Adipocyte (in vitro differentiated cells): ENCODE data around the gene DUSP6.

Source experiments
- DNase-seq: peaks from one replicate; pipeline ENCODE4 v3.0.0-alpha.2; 2015; ENCODE audit warnings: low read depth
- H3K27me3 ChIP-seq: replicated peaks from 2 replicates; pipeline ENCODE4 v1.7.0; 2013; ENCODE audit warnings: mild to moderate bottlenecking, low read length, moderate library complexity; ENCODE audit not compliant: control insufficient read depth, insufficient read depth
- H3K36me3 ChIP-seq: 2 replicates; pipeline ENCODE4 v1.7.0; 2013; ENCODE audit warnings: low read length, mild to moderate bottlenecking, moderate library complexity; ENCODE audit not compliant: control insufficient read depth, insufficient read depth, severe bottlenecking
- H3K4me1 ChIP-seq: 2 replicates; pipeline ENCODE4 v1.7.0; 2013; ENCODE audit warnings: mild to moderate bottlenecking, low read length, moderate library complexity; ENCODE audit not compliant: control insufficient read depth, insufficient read depth
- H3K4me3 ChIP-seq: 2 replicates; pipeline ENCODE4 v1.7.0; 2013; ENCODE audit warnings: mild to moderate bottlenecking, low read length, moderate library complexity
- H3K9ac ChIP-seq: 2 replicates; pipeline ENCODE4 v1.7.0; 2013; ENCODE audit warnings: mild to moderate bottlenecking, low read length, moderate library complexity
- H3K9me3 ChIP-seq: 2 replicates; pipeline ENCODE4 v1.7.0; 2013; ENCODE audit warnings: mild to moderate bottlenecking, low read length, moderate library complexity; ENCODE audit not compliant: control insufficient read depth

DUSP6 gene

GRCh38 chr12:89348894-89349699 lies 3.2 kb downstream of the DUSP6 start:
- DNase-seq: no peak
- H3K4me1 ChIP-seq: peaks cover 61% of the 10 kb centered on the region
- peak overlapping the region; percentile 98 for H3K9ac ChIP-seq
- H3K9me3 ChIP-seq: no peaks in the 10 kb centered on the region
- H3K36me3 ChIP-seq: peaks cover 32% of the 10 kb centered on the region
- no peaks in the 10 kb centered on the region for H3K27me3 ChIP-seq
- peak overlapping the region; percentile 93 for H3K4me3 ChIP-seq

DNA sequence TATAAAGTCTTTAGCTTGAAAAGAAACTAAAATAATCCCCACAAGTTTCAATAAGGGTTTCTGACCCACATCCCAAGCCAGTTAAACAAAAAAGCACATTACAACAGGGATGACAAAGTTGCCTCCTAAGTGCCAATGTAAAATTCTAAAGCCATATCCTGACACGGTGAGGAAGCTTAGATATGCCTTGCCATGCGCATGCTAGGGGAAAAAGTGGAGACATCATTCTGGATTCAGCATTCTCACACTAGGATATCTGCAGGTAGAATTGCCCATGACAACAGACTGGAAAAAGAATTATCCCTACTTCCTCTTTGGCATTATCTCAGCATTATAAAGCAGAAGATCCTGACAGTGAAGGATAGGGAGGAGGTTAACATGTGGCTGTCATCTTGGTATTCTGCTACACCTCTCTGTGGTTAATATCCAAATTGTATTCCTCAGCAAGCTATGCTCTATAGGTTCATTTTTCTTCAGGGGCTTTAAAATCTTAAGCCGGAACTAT lies 4.9 kb downstream of the DUSP6 start:
- H3K4me1 ChIP-seq: peaks cover 72% of the 10 kb centered on the region
- H3K36me3 ChIP-seq: peaks cover 32% of the 10 kb centered on the region
- no peaks in the 10 kb centered on the region for H3K27me3 ChIP-seq
- H3K4me3 ChIP-seq: peak overlapping the region; percentile 93
- DNase-seq: no peak
- no peaks in the 10 kb centered on the region for H3K9me3 ChIP-seq
- peak overlapping the region; percentile 98 for H3K9ac ChIP-seq

GRCh38 chr12:89346741-89347324 lies 5.5 kb downstream of the DUSP6 start:
- Histone ChIP-seq H3K9me3 (no peaks in the 10 kb centered on the region), H3K4me3 (peak overlapping the region; percentile 29), H3K4me1 (peaks cover 72% of the 10 kb centered on the region), H3K36me3 (peaks cover 32% of the 10 kb centered on the region), H3K27me3 (no peaks in the 10 kb centered on the region), H3K9ac (peak overlapping the region; percentile 98)
- peak; percentile 38 for DNase-seq

DNA sequence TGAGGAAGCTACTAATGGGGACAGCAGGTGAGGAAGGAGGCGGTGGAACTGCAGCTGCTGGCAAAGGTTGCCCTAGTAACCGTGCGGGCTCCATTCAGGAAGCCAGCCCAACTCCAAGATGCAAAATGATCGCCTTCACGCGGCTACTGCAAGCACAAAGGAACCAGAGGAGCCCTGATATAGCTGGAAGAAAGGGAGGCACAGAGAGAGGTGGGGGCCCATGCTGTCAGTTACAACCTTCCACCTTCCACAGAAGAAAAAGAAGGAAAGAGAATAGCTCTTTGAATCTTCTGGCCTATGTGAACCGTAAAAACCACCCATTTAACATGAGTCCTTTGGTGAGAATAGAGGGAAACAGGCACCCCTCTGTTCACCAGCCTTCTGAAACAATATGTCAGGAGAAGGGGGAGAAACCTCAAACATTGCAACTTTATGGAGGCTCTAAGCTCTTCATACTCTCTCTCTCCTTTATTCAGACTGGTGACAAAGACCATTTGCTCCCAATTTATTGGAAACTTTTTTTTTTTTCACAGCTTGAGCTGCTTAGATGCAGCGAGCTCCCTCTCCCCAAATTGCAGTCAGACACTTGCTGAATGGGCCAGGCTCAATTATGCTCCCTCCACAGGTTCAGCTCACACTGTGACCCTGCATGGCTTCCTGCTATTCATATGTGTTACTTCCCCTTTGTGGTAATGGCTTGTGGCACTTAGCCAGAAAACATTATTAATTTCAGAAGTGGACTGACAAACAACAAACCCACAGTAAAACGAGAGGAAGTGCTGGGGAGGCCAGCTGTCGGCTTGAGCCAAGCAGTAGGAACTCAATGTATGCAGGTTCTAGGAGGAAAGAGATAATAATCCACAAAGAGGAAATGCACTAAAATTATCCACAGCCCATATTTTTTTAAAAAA lies 6.2 kb downstream of the DUSP6 start:
- H3K4me3 ChIP-seq: peak overlapping the region; percentile 29
- DNase-seq: peak; percentile 23
- peak overlapping the region; percentile 98 for H3K9ac ChIP-seq
- H3K9me3 ChIP-seq: no peaks in the 10 kb centered on the region
- H3K36me3 ChIP-seq: peaks cover 32% of the 10 kb centered on the region
- H3K4me1 ChIP-seq: peaks cover 72% of the 10 kb centered on the region
- no peaks in the 10 kb centered on the region for H3K27me3 ChIP-seq

DNA sequence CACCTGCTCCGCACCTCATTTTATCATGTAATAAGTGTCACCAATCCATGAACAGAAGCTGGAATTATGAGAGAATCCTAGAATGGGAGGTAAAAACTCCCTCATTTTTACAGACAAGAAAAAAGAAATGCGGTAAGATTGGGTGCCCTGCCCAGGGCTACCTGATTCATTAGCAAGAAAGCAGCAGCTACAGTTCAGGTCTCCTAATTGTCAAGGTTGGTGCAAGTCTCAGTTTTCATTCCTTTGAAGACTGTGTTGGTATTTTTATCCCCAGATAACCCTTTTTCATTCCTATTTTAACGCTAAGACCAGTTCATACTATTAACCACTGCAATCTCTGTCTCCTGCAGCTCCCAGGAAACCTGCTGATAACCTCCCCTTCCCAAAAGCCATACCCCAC lies 6.9 kb downstream of the DUSP6 start:
- Histone ChIP-seq H3K36me3 (peaks cover 30% of the 10 kb centered on the region), H3K4me3 (no peak overlapping the region), H3K27me3 (no peaks in the 10 kb centered on the region), H3K9ac (no peak overlapping the region), H3K4me1 (peaks cover 70% of the 10 kb centered on the region), H3K9me3 (no peaks in the 10 kb centered on the region)
- DNase-seq: no peak

- DNase-seq: no peak
- Histone ChIP-seq H3K4me3 (no peak overlapping the region), H3K9me3 (no peaks in the 10 kb centered on the region), H3K4me1 (peaks cover 65% of the 10 kb centered on the region), H3K27me3 (no peaks in the 10 kb centered on the region), H3K36me3 (peaks cover 27% of the 10 kb centered on the region), H3K9ac (no peak overlapping the region)
These were observed 7.5 kb downstream of the DUSP6 start for GRCh38 chr12:89344862-89345202.

DNA sequence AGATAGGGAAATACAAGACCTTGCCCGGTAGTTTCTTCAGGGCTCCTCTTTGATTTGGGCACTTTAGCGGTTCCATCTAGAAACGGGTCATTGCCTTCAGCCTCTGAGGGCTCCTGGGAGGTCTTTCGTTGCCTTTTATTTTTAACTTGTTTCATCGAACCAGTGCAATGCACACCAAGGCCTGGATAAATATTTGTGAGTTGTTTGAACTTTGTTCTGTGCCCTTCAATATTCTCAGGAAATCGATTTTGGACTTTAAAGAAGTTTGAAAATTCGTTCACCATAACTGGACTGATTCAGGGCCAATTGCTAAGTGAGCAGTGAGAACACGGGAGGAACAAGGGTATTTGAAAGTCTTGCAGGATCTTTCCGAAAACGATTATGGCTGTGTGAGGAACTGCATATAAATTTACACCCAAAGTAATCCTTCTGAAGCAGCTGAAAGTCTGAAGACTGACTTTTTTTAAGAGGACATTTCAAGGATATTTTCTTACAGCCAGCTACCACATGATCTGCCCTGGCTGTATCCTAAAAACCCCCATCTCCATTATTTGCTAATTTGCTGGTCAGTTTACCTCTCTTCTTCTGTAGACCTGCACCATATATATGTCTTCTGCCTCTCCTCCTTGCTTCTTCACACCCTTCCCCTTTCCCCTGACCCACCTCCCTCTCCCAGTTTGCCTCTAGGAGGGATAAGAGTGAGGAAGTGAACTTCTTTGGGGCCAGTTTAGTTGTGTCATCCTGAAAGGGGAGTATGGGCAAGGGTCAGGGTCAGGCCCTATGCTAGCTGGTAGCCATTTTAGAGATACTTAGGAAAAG lies 8.0 kb downstream of the DUSP6 start:
- H3K9me3 ChIP-seq: no peaks in the 10 kb centered on the region
- peaks cover 59% of the 10 kb centered on the region for H3K4me1 ChIP-seq

GRCh38 chr12:89343127-89343526 lies 9.2 kb downstream of the DUSP6 start:
- H3K4me3 ChIP-seq: peak overlapping the region; percentile 46
- DNase-seq: peak; percentile 16
- peaks cover 48% of the 10 kb centered on the region for H3K4me1 ChIP-seq
- peaks cover 10% of the 10 kb centered on the region for H3K36me3 ChIP-seq
- peak overlapping the region; percentile 68 for H3K9ac ChIP-seq
- no peaks in the 10 kb centered on the region for H3K9me3 ChIP-seq
- no peaks in the 10 kb centered on the region for H3K27me3 ChIP-seq

More for the DNA sequence above, 8.0 kb downstream of the DUSP6 start:
- peak overlapping the region; percentile 68 for H3K9ac ChIP-seq
- no peaks in the 10 kb centered on the region for H3K27me3 ChIP-seq
- no peak overlapping the region for H3K4me3 ChIP-seq
- peaks cover 22% of the 10 kb centered on the region for H3K36me3 ChIP-seq
- DNase-seq: no peak

GRCh38 chr12:89340861-89341260 lies 11.4 kb downstream of the DUSP6 start:
- Histone ChIP-seq H3K27me3 (no peaks in the 10 kb centered on the region), H3K9me3 (no peaks in the 10 kb centered on the region), H3K36me3 (no peaks in the 10 kb centered on the region), H3K4me1 (peaks cover 26% of the 10 kb centered on the region), H3K9ac (no peak overlapping the region), H3K4me3 (no peak overlapping the region)
- no peak for DNase-seq

- H3K27me3 ChIP-seq: no peaks in the 10 kb centered on the region
- no peak overlapping the region for H3K9ac ChIP-seq
- H3K36me3 ChIP-seq: no peaks in the 10 kb centered on the region
- no peak for DNase-seq
- no peaks in the 10 kb centered on the region for H3K9me3 ChIP-seq
- H3K4me1 ChIP-seq: peaks cover 18% of the 10 kb centered on the region
- no peak overlapping the region for H3K4me3 ChIP-seq
These were observed 12.8 kb downstream of the DUSP6 start for GRCh38 chr12:89339526-89339925.
